ENCODE results near the gene LIN9.
"Not testable (repeated sequence)": the region's sequence is repeated elsewhere in the genome, so short reads cannot be mapped to it uniquely, and the experiment has no call there.

LIN9 gene

DNA sequence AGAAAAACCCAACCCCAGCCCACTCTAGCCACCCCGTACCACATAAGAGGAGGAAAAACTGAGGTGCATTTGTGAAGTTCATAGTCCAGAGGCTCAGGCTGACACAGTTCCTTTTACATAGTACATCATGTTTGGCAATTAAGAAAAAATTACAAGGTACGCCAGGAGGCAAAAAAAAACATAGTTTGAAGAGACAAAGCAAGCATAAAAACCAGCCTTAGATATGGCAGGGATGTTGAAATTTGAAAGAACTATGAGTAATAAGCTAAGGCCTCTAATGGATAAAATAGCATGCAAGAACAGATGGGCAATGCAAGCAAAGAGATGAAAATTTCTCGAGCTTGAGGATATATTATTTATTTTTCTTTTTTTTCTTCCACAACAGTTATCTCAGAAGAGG lies 53.6 kb downstream of the LIN9 start:
- Mint-ChIP-seq H3K36me3 (ENCODE audit: low read depth) (peaks cover 81% of the 10 kb centered on the region), H3K27me3 (ENCODE audit: low read depth, poor library complexity) (no peaks in the 10 kb centered on the region), H3K4me3 (no peak overlapping the region), H3K4me1 (no peaks in the 10 kb centered on the region), H3K9me3 (peaks cover 25% of the 10 kb centered on the region), H3K27ac (peak overlapping the region; percentile 40)
- no peak for DNase-seq
- TF ChIP-seq, protein P1, sequence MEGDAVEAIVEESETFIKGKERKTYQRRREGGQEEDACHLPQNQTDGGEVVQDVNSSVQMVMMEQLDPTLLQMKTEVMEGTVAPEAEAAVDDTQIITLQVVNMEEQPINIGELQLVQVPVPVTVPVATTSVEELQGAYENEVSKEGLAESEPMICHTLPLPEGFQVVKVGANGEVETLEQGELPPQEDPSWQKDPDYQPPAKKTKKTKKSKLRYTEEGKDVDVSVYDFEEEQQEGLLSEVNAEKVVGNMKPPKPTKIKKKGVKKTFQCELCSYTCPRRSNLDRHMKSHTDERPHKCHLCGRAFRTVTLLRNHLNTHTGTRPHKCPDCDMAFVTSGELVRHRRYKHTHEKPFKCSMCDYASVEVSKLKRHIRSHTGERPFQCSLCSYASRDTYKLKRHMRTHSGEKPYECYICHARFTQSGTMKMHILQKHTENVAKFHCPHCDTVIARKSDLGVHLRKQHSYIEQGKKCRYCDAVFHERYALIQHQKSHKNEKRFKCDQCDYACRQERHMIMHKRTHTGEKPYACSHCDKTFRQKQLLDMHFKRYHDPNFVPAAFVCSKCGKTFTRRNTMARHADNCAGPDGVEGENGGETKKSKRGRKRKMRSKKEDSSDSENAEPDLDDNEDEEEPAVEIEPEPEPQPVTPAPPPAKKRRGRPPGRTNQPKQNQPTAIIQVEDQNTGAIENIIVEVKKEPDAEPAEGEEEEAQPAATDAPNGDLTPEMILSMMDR (IDR thresholded peaks at IDR 0.05), result no peak

DNA sequence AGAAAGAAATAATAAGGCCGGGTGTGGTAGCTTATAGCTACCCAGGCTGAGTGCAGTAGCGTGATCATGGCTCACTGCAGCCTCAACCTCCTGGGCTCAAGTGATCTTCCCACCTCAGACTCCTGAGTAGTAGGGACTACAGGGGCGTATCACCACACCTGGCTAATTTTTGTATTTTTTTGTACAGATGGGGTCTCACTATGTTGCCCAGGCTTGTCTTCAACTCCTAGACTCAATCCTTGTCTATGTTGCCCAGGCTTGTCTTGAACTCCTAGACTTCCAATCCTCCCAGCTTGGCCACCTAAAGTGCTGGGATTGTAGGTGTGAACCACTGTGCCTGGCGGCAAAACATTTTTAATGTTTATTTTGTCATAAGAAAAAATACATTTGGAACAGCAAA lies 55.0 kb downstream of the LIN9 start:
- H3K36me3 Mint-ChIP-seq (ENCODE audit: low read depth), result peaks cover 78% of the 10 kb centered on the region
- peak overlapping the region; percentile 19 for H3K27ac Mint-ChIP-seq
- H3K27me3 Mint-ChIP-seq (ENCODE audit: low read depth, poor library complexity), result no peaks in the 10 kb centered on the region
- no peak for DNase-seq
- peaks cover 11% of the 10 kb centered on the region for H3K9me3 Mint-ChIP-seq
- TF ChIP-seq, protein P1 (IDR thresholded peaks at IDR 0.05), result no peak
- H3K4me1 Mint-ChIP-seq, result no peaks in the 10 kb centered on the region
- H3K4me3 Mint-ChIP-seq, result no peak overlapping the region

DNA sequence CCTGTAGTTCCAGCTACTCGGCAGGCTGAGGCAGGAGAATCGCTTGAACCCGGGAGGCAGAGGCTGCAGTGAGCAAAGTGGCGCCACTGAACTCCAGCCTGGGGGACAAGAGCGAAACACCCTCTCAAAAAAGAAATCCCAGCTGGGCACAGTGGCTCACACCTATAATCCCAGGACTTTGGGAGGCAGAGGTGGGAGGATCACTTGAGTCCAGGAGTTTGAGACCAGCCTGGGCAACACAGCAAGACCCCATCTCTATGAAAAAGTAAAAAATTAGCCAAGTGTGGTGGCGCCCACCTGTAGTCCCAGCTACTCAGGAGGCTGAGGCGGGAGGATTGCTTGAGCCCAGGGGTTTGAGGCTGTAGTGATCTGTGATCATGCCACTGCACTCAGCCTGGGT lies 56.1 kb downstream of the LIN9 start:
- not testable (repeated sequence) for DNase-seq; H3K9me3 Mint-ChIP-seq; H3K4me1 Mint-ChIP-seq; H3K27ac Mint-ChIP-seq; H3K27me3 Mint-ChIP-seq (ENCODE audit: low read depth, poor library complexity); H3K4me3 Mint-ChIP-seq
- H3K36me3 Mint-ChIP-seq (ENCODE audit: low read depth), result peaks cover 76% of the 10 kb centered on the region

DNA sequence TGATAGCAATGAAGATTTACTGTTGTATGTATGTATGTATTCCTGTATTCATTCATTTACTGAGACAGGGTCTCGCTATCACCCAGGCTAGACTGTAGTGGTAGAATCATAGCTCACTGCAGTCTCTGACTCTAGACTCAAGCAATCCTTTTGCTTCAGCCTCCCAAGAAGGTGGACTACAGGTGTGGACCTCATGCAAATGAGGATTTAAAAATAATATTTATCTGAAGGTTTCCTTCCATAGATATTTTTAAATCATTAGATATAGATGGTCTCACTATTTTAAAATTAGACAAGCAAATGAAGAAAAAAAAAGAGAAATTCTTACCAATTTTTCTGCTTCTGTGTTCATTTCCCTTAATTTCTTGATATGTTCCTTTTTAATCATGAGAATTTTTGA lies 58.5 kb downstream of the LIN9 start:
- H3K27ac Mint-ChIP-seq, result no peak overlapping the region
- H3K27me3 Mint-ChIP-seq (ENCODE audit: low read depth, poor library complexity), result no peaks in the 10 kb centered on the region
- no peaks in the 10 kb centered on the region for H3K9me3 Mint-ChIP-seq
- no peak overlapping the region for H3K4me3 Mint-ChIP-seq
- no peaks in the 10 kb centered on the region for H3K4me1 Mint-ChIP-seq
- peaks cover 72% of the 10 kb centered on the region for H3K36me3 Mint-ChIP-seq (ENCODE audit: low read depth)
- TF ChIP-seq, protein P1 (IDR thresholded peaks at IDR 0.05), result no peak
- no peak for DNase-seq

DNA sequence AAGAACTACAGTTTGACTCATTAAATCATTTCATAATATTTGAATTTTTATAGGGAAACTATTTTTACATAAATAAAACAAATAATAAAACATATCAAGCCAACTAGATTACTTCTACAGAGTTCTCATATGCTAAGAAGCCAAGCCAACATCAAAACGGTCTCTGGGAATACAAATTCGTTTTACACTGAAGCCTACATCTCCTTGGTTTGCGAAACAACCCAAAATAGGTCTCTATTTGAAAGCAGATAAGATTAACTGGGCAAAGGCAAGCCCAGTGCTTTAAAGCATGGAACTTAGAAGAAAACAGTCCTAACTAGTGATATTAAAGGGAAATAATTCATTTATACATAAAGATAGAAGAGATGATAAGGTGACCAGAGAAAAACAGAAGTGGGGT lies 60.2 kb downstream of the LIN9 start:
- H3K36me3 Mint-ChIP-seq (ENCODE audit: low read depth), result peaks cover 71% of the 10 kb centered on the region
- no peak overlapping the region for H3K27ac Mint-ChIP-seq
- no peaks in the 10 kb centered on the region for H3K27me3 Mint-ChIP-seq (ENCODE audit: low read depth, poor library complexity)

DNA sequence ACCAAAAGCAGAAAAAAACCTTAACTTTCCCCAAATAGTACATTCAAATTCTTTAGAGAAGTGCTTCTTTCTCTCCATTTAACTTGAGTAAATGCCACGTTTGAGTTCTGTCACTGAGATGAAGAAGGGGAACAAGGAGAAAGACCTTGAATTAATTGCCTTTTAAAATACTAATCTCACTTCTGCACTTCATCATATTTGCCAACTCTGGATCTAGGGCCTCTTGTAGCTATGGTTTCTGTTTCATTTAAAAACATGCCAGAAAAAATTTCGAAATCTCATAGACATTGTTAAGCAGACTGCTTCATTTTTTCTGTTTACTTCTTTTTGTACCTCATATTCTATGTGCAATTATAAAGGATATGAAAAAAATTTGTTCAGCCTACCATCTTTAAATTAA lies 60.9 kb downstream of the LIN9 start:
- H3K4me3 Mint-ChIP-seq, result no peak overlapping the region
- H3K9me3 Mint-ChIP-seq, result no peaks in the 10 kb centered on the region
- peaks cover 67% of the 10 kb centered on the region for H3K36me3 Mint-ChIP-seq (ENCODE audit: low read depth)
- no peaks in the 10 kb centered on the region for H3K4me1 Mint-ChIP-seq
- no peaks in the 10 kb centered on the region for H3K27me3 Mint-ChIP-seq (ENCODE audit: low read depth, poor library complexity)
- no peak overlapping the region for H3K27ac Mint-ChIP-seq
- no peak for DNase-seq
- TF ChIP-seq, protein P1 (IDR thresholded peaks at IDR 0.05), result no peak

More for the DNA sequence above, 60.2 kb downstream of the LIN9 start:
- Mint-ChIP-seq H3K9me3 (no peaks in the 10 kb centered on the region), H3K4me3 (no peak overlapping the region), H3K4me1 (no peaks in the 10 kb centered on the region)
- DNase-seq, result no peak
- TF ChIP-seq, protein P1 (IDR thresholded peaks at IDR 0.05), result no peak

Data from nephron progenitor cell (in vitro differentiated cells).